ENCODE results near the gene OR8K3. TPM values are rescaled to one million over a fixed set of nuclear protein-coding genes. Genes with fewer than 3 reads are reported as not detected.

Gene OR8K3
- total and polyA plus RNA-seq, 2 donors from 2014 or later, result not detected

- Histone ChIP-seq H3K36me3 (ENCODE audit: control insufficient read depth in 2 of 3, insufficient read depth in 3 of 3, low read length in 3 of 3) (no peaks in the 10 kb centered on the region), H3K9ac (ENCODE audit: low read length in 3 of 3) (no peak within 1 kb of the TSS), H3K27me3 (ENCODE audit: control insufficient read depth, insufficient read depth, low read length) (no peaks in the 10 kb centered on the region), H3K4me1 (ENCODE audit: control insufficient read depth in 2 of 3, insufficient read depth in 2 of 3, low read depth in 1 of 3, low read length in 3 of 3) (no peaks in the 10 kb centered on the region), H3K27ac (ENCODE audit: low read depth in 2 of 2, low read length in 2 of 2) (no peak within 1 kb of the TSS), H3K9me3 (ENCODE audit: control insufficient read depth in 2 of 3, insufficient read depth in 1 of 3, low read length in 3 of 3) (no peaks in the 10 kb centered on the region), H3K4me3 (ENCODE audit: low read length in 3 of 3) (no peak within 1 kb of the TSS)
- DNase-seq, result no peak
- no peak for FAIRE-seq
- no peak for TF ChIP-seq CTCF (IDR thresholded peaks at IDR 0.05; ENCODE audit: borderline replicate concordance, extremely low read depth, insufficient read depth)
- intact Hi-C loops (cut with DNase I), result no loop called here
Observed at GRCh38 chr11:56353991-56354390, 39.0 kb downstream of the OR8K3 start, which contains the start of gene OR8J1. Gene OR8J1 (plus strand): TSS chr11:56354291. CDS start chr11:56360247, 5,956 bp downstream.

Other genes with a start within 250 kb of the OR8K3 start
- not detected for gene OR8I2, start 221.8 kb upstream of the OR8K3 start, total RNA-seq
- gene OR8I2, start 221.8 kb upstream of the OR8K3 start, polyA plus RNA-seq (ENCODE audit: insufficient read depth, low read depth, low replicate concordance), result not detected
- gene OR8H2, start 211.5 kb upstream of the OR8K3 start, total RNA-seq, result not detected
- gene OR8H2, start 211.5 kb upstream of the OR8K3 start, polyA plus RNA-seq (ENCODE audit: insufficient read depth, low read depth, low replicate concordance), result not detected
- not detected for gene OR8H3, start 192.8 kb upstream of the OR8K3 start, total RNA-seq
- not detected for gene OR8H3, start 192.8 kb upstream of the OR8K3 start, polyA plus RNA-seq (ENCODE audit: insufficient read depth, low read depth, low replicate concordance)
- gene OR8J3, start 174.9 kb upstream of the OR8K3 start, total RNA-seq, result not detected
- not detected for gene OR8J3, start 174.9 kb upstream of the OR8K3 start, polyA plus RNA-seq (ENCODE audit: insufficient read depth, low read depth, low replicate concordance)
- gene OR8K5, start 154.8 kb upstream of the OR8K3 start, total RNA-seq, result not detected
- not detected for gene OR8K5, start 154.8 kb upstream of the OR8K3 start, polyA plus RNA-seq (ENCODE audit: insufficient read depth, low read depth, low replicate concordance)
- not detected for gene OR5J2, start 138.5 kb upstream of the OR8K3 start, total RNA-seq
- not detected for gene OR5J2, start 138.5 kb upstream of the OR8K3 start, polyA plus RNA-seq (ENCODE audit: insufficient read depth, low read depth, low replicate concordance)
- not detected for gene OR5T2, start 80.9 kb upstream of the OR8K3 start, total RNA-seq
- gene OR5T2, start 80.9 kb upstream of the OR8K3 start, polyA plus RNA-seq (ENCODE audit: insufficient read depth, low read depth, low replicate concordance), result not detected
- gene OR5T3, start 62.9 kb upstream of the OR8K3 start, total RNA-seq, result not detected
- not detected for gene OR5T3, start 62.9 kb upstream of the OR8K3 start, polyA plus RNA-seq (ENCODE audit: insufficient read depth, low read depth, low replicate concordance)
- not detected for gene OR5T1, start 41.0 kb upstream of the OR8K3 start, total RNA-seq
- gene OR5T1, start 41.0 kb upstream of the OR8K3 start, polyA plus RNA-seq (ENCODE audit: insufficient read depth, low read depth, low replicate concordance), result not detected
- gene OR8H1, start 22.9 kb upstream of the OR8K3 start, total RNA-seq, result not detected
- gene OR8H1, start 22.9 kb upstream of the OR8K3 start, polyA plus RNA-seq (ENCODE audit: insufficient read depth, low read depth, low replicate concordance), result not detected
- not detected for gene OR8K1, start 30.9 kb downstream of the OR8K3 start, total RNA-seq
- gene OR8K1, start 30.9 kb downstream of the OR8K3 start, polyA plus RNA-seq (ENCODE audit: insufficient read depth, low read depth, low replicate concordance), result not detected
- gene OR8J1, start 39.1 kb downstream of the OR8K3 start, total RNA-seq, result not detected
- gene OR8J1, start 39.1 kb downstream of the OR8K3 start, polyA plus RNA-seq (ENCODE audit: insufficient read depth, low read depth, low replicate concordance), result not detected
- not detected for gene OR8U1, start 60.5 kb downstream of the OR8K3 start, total RNA-seq
- gene OR8U1, start 60.5 kb downstream of the OR8K3 start, polyA plus RNA-seq (ENCODE audit: insufficient read depth, low read depth, low replicate concordance), result not detected
- not detected for gene OR5AL1, start 97.6 kb downstream of the OR8K3 start, total RNA-seq
- gene OR5AL1, start 97.6 kb downstream of the OR8K3 start, polyA plus RNA-seq (ENCODE audit: insufficient read depth, low read depth, low replicate concordance), result not detected
- not detected for gene OR5M3, start 158.2 kb downstream of the OR8K3 start, total RNA-seq
- gene OR5M3, start 158.2 kb downstream of the OR8K3 start, polyA plus RNA-seq (ENCODE audit: insufficient read depth, low read depth, low replicate concordance), result not detected
- gene OR5M8, start 176.2 kb downstream of the OR8K3 start, total RNA-seq, result not detected
- not detected for gene OR5M8, start 176.2 kb downstream of the OR8K3 start, polyA plus RNA-seq (ENCODE audit: insufficient read depth, low read depth, low replicate concordance)
- not detected for gene OR5M11, start 228.1 kb downstream of the OR8K3 start, total RNA-seq
- gene OR5M11, start 228.1 kb downstream of the OR8K3 start, polyA plus RNA-seq (ENCODE audit: insufficient read depth, low read depth, low replicate concordance), result not detected